Spleen (tissue), 11 donors: ENCODE measurements around the gene ZNF268. TPM values are rescaled to one million over a fixed set of nuclear protein-coding genes. Genes with fewer than 3 reads are reported as not detected.

Source experiments
- DNase-seq: peaks from one replicate; pipeline ENCODE4 v3.0.0-alpha.2; 2020
- H3K27ac ChIP-seq, 8 donors: fragments of 200-600 bp; sonication (generic) in 7 of 8; 1 replicate in 4 of 8; 2 replicates in 4 of 8; pipeline versions ENCODE4 v1.5.0 to v1.8.0; 2016 to 2021; ENCODE audit warnings: inconsistent platforms in 4 of 8, mild to moderate bottlenecking in 4 of 8, moderate library complexity in 1 of 8
- H3K27me3 ChIP-seq, 7 donors: fragments of 200-600 bp; sonication (generic) in 6 of 7; replicated peaks in 1 of 7; 1 replicate in 4 of 7; 2 replicates in 3 of 7; pipeline versions ENCODE4 v1.5.0 to v1.8.0; 2016 to 2021; ENCODE audit warnings: inconsistent platforms in 3 of 7, mild to moderate bottlenecking in 1 of 7
- H3K36me3 ChIP-seq, 6 donors: fragments of 200-600 bp; sonication (generic) in 5 of 6; 1 replicate in 4 of 6; 2 replicates in 2 of 6; pipeline versions ENCODE4 v1.5.0 to v1.8.0; 2016 to 2021; ENCODE audit warnings: inconsistent platforms in 2 of 6
- H3K4me1 ChIP-seq, 6 donors: fragments of 200-600 bp; sonication (generic) in 5 of 6; 1 replicate in 3 of 6; 2 replicates in 3 of 6; pipeline versions ENCODE4 v1.5.0 to v1.8.0; 2016 to 2021; ENCODE audit warnings: inconsistent platforms in 3 of 6
- H3K4me3 ChIP-seq, 8 donors: fragments of 200-600 bp; sonication (generic) in 7 of 8; 1 replicate in 4 of 8; 2 replicates in 4 of 8; pipeline versions ENCODE4 v1.5.0 to v1.8.0; 2016 to 2021; ENCODE audit warnings: inconsistent platforms in 4 of 8, mild to moderate bottlenecking in 4 of 8, moderate library complexity in 2 of 8
- H3K9me3 ChIP-seq, 8 donors: fragments of 200-600 bp; sonication (generic) in 7 of 8; 1 replicate in 4 of 8; 2 replicates in 4 of 8; pipeline versions ENCODE4 v1.5.0 to v1.8.0; 2016 to 2021; ENCODE audit warnings: inconsistent platforms in 4 of 8
- POLR2A ChIP-seq, 3 donors: fragments of 450-650 bp; IDR thresholded peaks; one replicate each; pipeline ENCODE4 v1.5.1; 2017; ENCODE audit warnings: antibody characterized with exemption in 3 of 3, mild to moderate bottlenecking in 1 of 3
- POLR2AphosphoS5 ChIP-seq, 3 donors: sonication (generic); formaldehyde crosslinking; IDR thresholded peaks; one replicate each; pipeline ENCODE4 v1.5.1; 2017; ENCODE audit warnings: antibody characterized with exemption in 3 of 3
- WGBS, 5 donors: extraction: QIAGEN DNeasy Blood & Tissue Kit in 3 of 5; methylation state at CpG; one replicate each; pipeline versions ENCODE4 v1.1.5 to v1.1.7; 2013 to 2018; 5-methylcytosine and 5-hydroxymethylcytosine counted together
- intact Hi-C: fragments of 100-400 bp; cut with DNase I; formaldehyde crosslinking; loops from one replicate; pipeline ENCODE4 v1.15.0; 2023; ENCODE audit warnings: low total_unique reads
- polyA plus RNA-seq, 3 donors: library from polyadenylated mRNA; stranded (reverse); fragments of 200-250 nt; gene quantifications; one replicate each; pipeline ENCODE4 v1.2.1, GENCODE V29; 2013
- total RNA-seq, 7 donors: library from RNA; depleted of rRNA in 3 of 7; stranded (reverse); fragments of >200 nt in 3 of 7; fragmentation: NEBNext Ultra II Directional in 4 of 7; extraction: Animal tissue kit (Norgen Biotek cat#: 25700) in 4 of 7; gene quantifications; one replicate each; pipeline versions ENCODE4 v1.1.0 to v1.2.1, GENCODE V29; 2016 to 2021
- TF ChIP-seq, protein P1 (sequence below), 11 experiments: fragments of 200-600 bp in 7 of 11; fragments of 450-650 bp in 4 of 11; sonication (generic) in 4 of 11; IDR thresholded peaks in 8 of 11; conservative IDR thresholded peaks in 3 of 11; 1 replicate in 7 of 11; 2 replicates in 4 of 11; pipeline versions ENCODE4 v1.4.0 to v1.8.0; 2016 to 2021; ENCODE audit warnings: antibody characterized with exemption in 11 of 11, inconsistent platforms in 4 of 11, mild to moderate bottlenecking in 1 of 11
- donor health status: healthy with polysubstance abuse.
- donor health status: DM: no; HTN: no; CAD: no; lungs with moderate emphysema.
- donor health status: DM: no; HTN: no; CAD: no.
- donor health status: Bipolar disorder and iron deficiency.
- donor health status: healthy.
- donor health status: DM: no; HTN: no; CAD: no.
- donor health status: DM: yes; HTN: yes; CAD: no.

The ZNF268 gene
- total and polyA plus RNA-seq, 10 donors, result 3.0 to 27.0 (median 21.1) TPM

DNA sequence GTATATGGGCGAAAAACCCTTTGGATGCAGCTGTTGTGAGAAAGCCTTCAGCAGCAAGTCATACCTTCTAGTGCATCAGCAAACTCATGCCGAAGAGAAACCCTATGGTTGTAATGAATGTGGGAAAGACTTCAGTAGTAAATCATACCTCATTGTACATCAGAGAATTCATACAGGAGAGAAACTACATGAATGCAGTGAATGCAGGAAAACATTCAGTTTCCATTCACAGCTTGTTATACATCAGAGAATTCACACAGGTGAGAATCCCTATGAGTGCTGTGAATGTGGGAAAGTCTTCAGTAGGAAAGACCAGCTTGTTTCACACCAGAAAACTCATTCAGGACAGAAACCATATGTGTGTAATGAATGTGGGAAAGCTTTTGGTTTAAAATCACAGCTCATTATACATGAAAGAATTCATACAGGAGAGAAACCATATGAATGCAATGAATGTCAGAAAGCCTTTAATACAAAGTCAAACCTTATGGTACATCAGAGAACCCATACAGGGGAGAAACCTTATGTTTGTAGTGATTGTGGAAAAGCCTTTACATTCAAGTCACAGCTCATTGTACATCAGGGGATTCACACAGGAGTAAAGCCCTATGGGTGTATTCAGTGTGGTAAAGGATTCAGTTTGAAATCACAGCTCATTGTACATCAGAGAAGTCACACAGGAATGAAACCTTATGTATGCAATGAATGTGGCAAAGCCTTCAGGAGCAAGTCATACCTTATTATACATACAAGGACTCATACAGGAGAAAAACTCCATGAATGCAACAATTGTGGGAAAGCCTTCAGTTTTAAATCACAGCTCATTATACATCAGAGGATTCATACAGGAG, 21.4 kb downstream of the ZNF268 start:
- no peak overlapping the region for H3K27ac ChIP-seq
- intact Hi-C loops, result no loop called here
- H3K4me1 ChIP-seq, result no peaks in the 10 kb centered on the region
- peaks cover 26 to 71% (median 40%) of the 10 kb centered on the region in 6 donors for H3K36me3 ChIP-seq
- H3K27me3 ChIP-seq, result no peaks in the 10 kb centered on the region
- WGBS, 5 donors, result 93 to 98% (median 98%) methylated on average over 2 of the region's 2 CpGs
- DNase-seq, result no peak
- H3K4me3 ChIP-seq, result peak overlapping the region in 1 of 8 donors; percentile 30
- TF ChIP-seq POLR2AphosphoS5 (IDR thresholded peaks at IDR 0.05) (no peak), POLR2A (IDR thresholded peaks at IDR 0.05) (no peak)
- TF ChIP-seq, protein P1, sequence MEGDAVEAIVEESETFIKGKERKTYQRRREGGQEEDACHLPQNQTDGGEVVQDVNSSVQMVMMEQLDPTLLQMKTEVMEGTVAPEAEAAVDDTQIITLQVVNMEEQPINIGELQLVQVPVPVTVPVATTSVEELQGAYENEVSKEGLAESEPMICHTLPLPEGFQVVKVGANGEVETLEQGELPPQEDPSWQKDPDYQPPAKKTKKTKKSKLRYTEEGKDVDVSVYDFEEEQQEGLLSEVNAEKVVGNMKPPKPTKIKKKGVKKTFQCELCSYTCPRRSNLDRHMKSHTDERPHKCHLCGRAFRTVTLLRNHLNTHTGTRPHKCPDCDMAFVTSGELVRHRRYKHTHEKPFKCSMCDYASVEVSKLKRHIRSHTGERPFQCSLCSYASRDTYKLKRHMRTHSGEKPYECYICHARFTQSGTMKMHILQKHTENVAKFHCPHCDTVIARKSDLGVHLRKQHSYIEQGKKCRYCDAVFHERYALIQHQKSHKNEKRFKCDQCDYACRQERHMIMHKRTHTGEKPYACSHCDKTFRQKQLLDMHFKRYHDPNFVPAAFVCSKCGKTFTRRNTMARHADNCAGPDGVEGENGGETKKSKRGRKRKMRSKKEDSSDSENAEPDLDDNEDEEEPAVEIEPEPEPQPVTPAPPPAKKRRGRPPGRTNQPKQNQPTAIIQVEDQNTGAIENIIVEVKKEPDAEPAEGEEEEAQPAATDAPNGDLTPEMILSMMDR (IDR thresholded peaks at IDR 0.05 in 8 of 11, conservative IDR thresholded peaks at IDR 0.05 in 3 of 11), result no peak
- peaks cover 63 to 93% (median 90%) of the 10 kb centered on the region in 8 donors for H3K9me3 ChIP-seq

GRCh38 chr12:133203344-133204263, 22.3 kb downstream of the ZNF268 start:
- TF ChIP-seq POLR2AphosphoS5 (IDR thresholded peaks at IDR 0.05), result no peak
- TF ChIP-seq, protein P1 (IDR thresholded peaks at IDR 0.05 in 8 of 11, conservative IDR thresholded peaks at IDR 0.05 in 3 of 11), result no peak
- no peak for TF ChIP-seq POLR2A (IDR thresholded peaks at IDR 0.05)
- H3K36me3 ChIP-seq, result peaks cover 26 to 67% (median 40%) of the 10 kb centered on the region in 6 donors

DNA sequence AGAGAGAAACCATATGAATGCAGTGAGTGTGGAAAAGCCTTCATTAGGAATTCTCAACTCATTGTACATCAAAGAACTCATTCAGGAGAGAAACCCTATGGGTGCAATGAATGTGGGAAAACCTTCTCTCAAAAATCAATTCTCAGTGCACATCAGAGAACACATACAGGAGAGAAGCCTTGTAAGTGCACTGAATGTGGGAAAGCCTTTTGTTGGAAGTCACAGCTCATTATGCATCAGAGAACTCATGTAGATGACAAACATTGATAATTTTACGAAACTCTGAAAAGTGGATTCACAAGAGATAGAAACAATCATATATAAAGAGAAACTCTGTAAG, 22.9 kb downstream of the ZNF268 start:
- TF ChIP-seq, protein P1 (IDR thresholded peaks at IDR 0.05 in 8 of 11, conservative IDR thresholded peaks at IDR 0.05 in 3 of 11), result no peak
- TF ChIP-seq POLR2AphosphoS5 (IDR thresholded peaks at IDR 0.05) (no peak), POLR2A (IDR thresholded peaks at IDR 0.05) (no peak)
- 93 to 100% (median 97%) methylated on average over 1 of the region's 1 CpG for WGBS, 5 donors
- intact Hi-C loops, result no loop called here
- Histone ChIP-seq H3K27ac (no peak overlapping the region), H3K4me1 (no peaks in the 10 kb centered on the region), H3K9me3 (peaks cover 73 to 100% (median 99%) of the 10 kb centered on the region in 8 donors), H3K27me3 (no peaks in the 10 kb centered on the region), H3K4me3 (peak overlapping the region in 1 of 8 donors; percentile 8), H3K36me3 (peaks cover 26 to 64% (median 40%) of the 10 kb centered on the region in 6 donors)
- DNase-seq, result no peak

More at GRCh38 chr12:133203344-133204263, 22.3 kb downstream of the ZNF268 start:
- H3K27me3 ChIP-seq, result no peaks in the 10 kb centered on the region
- H3K4me3 ChIP-seq, result peak overlapping the region in 1 of 8 donors; percentile 30
- no peak for DNase-seq
- WGBS, 5 donors, result 96 to 100% (median 97%) methylated on average over 7 of the region's 7 CpGs
- no peak overlapping the region for H3K27ac ChIP-seq
- no peaks in the 10 kb centered on the region for H3K4me1 ChIP-seq
- intact Hi-C loops, result no loop called here
- H3K9me3 ChIP-seq, result peaks cover 71 to 98% (median 96%) of the 10 kb centered on the region in 8 donors
